SIG-M5 treated with dmso at 0.1 percent for 504 hours (cell line): Measurements from ENCODE around the gene TCAIM.

ENCODE experiments used
- DNase-seq: peaks from one replicate; lab custom pipeline; 2025; ENCODE audit not compliant: unreplicated experiment; lab: John Stamatoyannopoulos, UW

TCAIM gene

GRCh38 chr3:44442596-44443309, 104.2 kb downstream of the TCAIM start:
- DNase-seq, result no peak

GRCh38 chr3:44444437-44444836, 105.9 kb downstream of the TCAIM start:
- DNase-seq, result no peak

GRCh38 chr3:44444896-44445691, 106.5 kb downstream of the TCAIM start:
- DNase-seq, result no peak

- no peak for DNase-seq
Observed at GRCh38 chr3:44445786-44446185, 107.2 kb downstream of the TCAIM start.

GRCh38 chr3:44446929-44447328, 108.4 kb downstream of the TCAIM start:
- DNase-seq, result no peak

- no peak for DNase-seq
Observed at GRCh38 chr3:44451441-44451840, 112.9 kb downstream of the TCAIM start.

- DNase-seq, result no peak
Observed at GRCh38 chr3:44454258-44454657, 115.7 kb downstream of the TCAIM start.

- DNase-seq, result no peak
Observed at GRCh38 chr3:44455318-44455717, 116.8 kb downstream of the TCAIM start.
